Stimulated activated naive CD8-positive, alpha-beta T cell treated with anti-CD3 and anti-CD28 coated beads, Interleukin-15, Interleukin-2, amounts not matched to agents 100 U/mL and 50 U/mL, for 24 hours (primary cell): ENCODE results near the gene GPR150.

Source experiments
- ATAC-seq: fragments of 150-1000 bp; cut with Tn5 transposase; one replicate; pipeline ENCODE4 v1.10.0; 2021
- DNase-seq: peaks from one replicate; pipeline ENCODE4 v3.0.0; 2021

Gene GPR150

DNA sequence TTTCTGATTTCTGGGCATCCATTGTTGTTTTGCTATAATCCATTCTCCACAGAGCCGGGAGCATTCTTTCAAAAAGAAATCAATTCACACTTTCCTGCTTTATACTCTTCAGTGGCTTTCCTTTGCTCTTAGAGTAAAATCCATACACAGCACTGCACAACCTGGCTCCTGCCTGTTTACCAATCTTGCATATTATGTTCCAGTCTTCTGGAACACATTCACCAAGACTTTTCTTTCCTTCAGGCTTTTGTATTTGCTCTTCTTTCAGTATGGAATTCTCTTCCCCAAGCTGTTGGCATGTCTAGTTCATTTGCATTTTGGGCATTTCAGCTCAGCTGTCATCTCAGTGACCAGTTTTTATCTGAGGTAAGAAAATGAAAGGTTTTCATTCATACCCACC is 33.0 kb downstream of the GPR150 start:
- ATAC-seq (no peak), DNase-seq (no peak)

GRCh38 chr5:95654196-95654595 is 34.3 kb downstream of the GPR150 start:
- ATAC-seq (no peak), DNase-seq (no peak)

DNA sequence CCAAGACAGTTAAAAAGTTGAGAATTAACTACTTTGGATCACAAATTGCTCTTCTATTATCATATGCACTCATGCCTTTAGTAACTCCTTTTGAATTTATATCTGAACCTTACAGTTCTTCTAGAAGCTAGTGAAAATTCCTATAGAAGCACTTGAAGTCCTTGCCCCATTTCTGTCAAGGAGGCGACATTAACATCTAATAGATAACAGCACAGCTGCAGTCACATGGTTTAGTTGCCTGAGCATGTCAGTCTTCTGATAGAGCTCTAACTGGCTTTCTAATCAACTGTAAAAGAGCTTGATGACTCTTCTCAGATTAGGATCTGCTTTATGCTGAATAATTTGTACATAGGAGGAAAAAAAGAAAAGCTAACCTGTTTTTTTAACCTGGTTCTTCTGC is 35.7 kb downstream of the GPR150 start:
- DNase-seq, result no peak
- ATAC-seq, result no peak

DNA sequence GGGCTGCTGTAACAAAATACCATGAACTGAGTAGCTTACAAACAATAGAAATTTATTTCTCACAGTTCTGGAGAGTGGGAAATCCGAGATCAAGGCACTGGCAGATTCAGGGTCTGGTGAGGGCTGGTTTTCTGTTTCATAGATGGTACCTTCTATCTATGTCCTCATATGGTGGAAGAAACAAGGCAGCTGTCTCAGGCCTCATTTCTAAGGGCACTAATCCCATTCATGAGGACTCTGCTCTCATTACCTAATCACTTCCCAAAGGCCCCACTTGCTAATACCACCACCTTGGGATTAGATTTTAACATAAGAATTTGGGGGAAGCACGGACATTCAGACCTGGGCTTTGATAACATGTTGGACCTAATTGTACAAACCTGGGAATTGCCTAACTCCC is 40.2 kb downstream of the GPR150 start:
- no peak for ATAC-seq

GRCh38 chr5:95662946-95663345 is 43.1 kb downstream of the GPR150 start:
- DNase-seq, result no peak
- ATAC-seq, result no peak

More for the DNA sequence above, 40.2 kb downstream of the GPR150 start:
- no peak for DNase-seq

- no peak for ATAC-seq
- peak; percentile 39 for DNase-seq
Observed at GRCh38 chr5:95664204-95664786, 44.4 kb downstream of the GPR150 start.

- ATAC-seq (no peak), DNase-seq (no peak)
Observed at GRCh38 chr5:95667061-95667618, 47.3 kb downstream of the GPR150 start.

- no peak for ATAC-seq
- no peak for DNase-seq
Observed at GRCh38 chr5:95667678-95668077, 47.8 kb downstream of the GPR150 start.

GRCh38 chr5:95668216-95668615 is 48.3 kb downstream of the GPR150 start:
- DNase-seq, result no peak
- ATAC-seq, result no peak

DNA sequence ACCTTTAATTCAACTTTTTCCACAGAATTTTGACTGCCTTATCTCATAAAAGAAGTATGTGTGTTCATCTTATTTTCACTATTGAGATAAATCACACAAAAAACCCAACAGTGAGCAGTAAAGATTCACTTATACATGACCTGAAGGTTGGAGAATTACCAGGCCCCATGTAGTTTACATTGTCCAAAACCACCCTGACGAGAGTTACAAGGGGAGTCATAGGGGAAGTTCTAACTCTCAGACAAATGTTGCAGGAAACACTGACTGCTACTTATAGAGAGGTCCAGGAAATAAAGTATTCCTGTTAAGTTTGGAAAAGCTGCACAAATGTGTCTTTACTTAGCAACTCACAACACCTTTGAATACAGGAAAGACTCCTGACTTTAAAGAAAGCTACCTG is 48.8 kb downstream of the GPR150 start:
- DNase-seq, result no peak

GRCh38 chr5:95669540-95669939 is 49.7 kb downstream of the GPR150 start:
- DNase-seq (no peak), ATAC-seq (no peak)

More for the DNA sequence above, 48.8 kb downstream of the GPR150 start:
- no peak for ATAC-seq

DNA sequence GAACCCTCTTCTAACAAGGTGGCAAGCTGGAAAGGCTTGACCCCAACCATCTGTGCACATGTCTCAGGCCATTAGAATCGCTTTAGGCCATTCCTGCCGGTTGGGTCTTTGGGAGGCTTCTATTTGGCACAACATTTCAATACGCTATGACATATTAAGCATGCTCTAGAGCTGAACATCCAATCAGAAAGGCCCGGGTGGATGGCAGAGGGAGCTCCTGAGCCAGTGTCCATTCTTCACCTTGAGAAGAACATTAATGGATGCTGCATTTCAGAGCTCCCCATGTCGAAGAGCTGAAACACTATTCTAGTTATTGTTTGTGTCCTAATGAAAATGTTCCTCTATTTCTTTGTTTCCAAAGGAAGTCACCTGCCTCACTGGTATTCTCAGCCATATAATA is 50.1 kb downstream of the GPR150 start:
- DNase-seq (no peak), ATAC-seq (no peak)

DNA sequence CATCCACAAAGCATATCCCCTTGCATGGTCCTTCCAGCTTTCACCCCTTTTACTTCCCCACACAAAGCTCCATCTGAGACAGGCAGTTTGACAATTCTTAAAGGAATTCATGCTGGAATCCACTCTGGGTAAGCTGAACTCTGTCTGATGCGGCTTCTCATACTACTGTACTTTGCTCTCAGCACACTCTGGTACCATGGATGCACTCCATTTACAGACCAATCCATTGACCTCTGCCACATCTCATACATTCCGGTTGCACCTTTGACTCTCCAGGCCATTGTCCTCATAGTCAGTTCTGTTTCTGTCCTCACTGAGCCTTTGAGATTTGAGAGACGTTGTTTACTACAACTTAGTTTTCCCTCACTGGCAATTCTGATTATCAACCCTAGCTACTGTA is 50.7 kb downstream of the GPR150 start:
- DNase-seq, result no peak
- ATAC-seq, result no peak
